GM20431 (cell line): ENCODE data around the gene SLC2A14.
"Not testable (repeated sequence)": the region's sequence is repeated elsewhere in the genome, so short reads cannot be mapped to it uniquely, and the experiment has no call there.

Source experiments
- in situ Hi-C: fragments of 300-500 bp; cut with MseI, MboI; formaldehyde crosslinking; loops from one replicate; pipeline ENCODE4 v1.15.0; 2020; ENCODE audit warnings: low sequenced_read_pairs; ENCODE audit not compliant: unreplicated experiment

Gene SLC2A14

DNA sequence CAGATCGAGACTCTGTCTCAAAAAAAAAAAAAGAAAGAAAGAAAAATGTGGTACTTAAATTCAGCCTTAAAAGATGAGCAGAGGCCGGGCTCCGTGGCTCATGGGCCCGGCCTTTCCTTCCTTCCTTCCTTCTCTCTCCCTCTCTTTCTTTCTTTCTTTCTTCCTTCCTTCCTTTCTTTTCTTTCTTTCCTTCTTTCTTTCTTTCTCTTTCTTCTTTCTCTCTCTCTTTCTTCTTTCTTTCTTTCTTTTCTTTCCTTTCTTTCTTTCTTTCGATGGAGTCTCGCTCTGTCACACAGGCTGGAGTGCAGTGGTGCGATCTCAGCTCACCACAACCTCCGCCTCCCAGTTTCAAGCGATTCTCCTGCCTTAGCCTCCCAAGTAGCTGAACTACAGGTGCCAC lies 89.3 kb downstream of the SLC2A14 start:
- in situ Hi-C loops: not testable (repeated sequence)

DNA sequence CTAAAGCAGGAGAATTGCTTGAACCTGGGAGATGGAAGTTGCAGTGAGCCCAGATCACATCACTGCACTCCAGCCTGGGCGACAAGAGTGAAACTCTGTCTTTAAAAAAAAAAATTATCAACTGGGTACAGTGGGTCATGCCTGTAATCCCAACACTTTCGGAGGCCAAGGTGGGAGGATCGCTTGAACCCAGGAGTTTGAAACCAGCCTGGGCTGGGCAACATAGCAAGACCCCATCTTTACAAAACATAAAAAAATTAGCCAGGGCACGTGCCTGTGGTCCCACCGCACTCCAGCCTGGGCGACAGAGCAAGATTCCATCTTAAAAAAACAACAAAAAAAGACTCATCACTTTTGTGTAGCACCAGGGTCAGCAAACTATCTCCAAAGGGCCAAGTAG lies 90.7 kb downstream of the SLC2A14 start:
- in situ Hi-C loops: no loop called here

DNA sequence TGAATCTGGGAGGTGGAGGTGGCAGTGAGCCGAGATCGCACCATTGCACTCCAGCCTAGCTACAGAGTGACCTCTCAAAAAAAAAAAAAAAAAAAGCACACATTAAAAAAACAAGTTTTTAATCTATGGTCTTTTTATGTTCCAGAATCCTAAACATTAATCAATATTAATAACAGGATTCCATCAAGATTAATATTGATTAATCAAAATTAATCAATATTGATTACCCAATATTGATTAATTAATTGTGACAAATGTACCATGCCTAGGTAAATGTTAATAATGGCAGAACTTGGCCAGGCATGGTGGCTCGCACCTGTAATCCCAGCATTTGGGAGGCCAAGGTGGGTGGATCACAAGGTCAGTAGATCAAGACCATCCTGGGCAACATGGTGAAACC lies 91.4 kb downstream of the SLC2A14 start:
- in situ Hi-C loops: no loop called here

DNA sequence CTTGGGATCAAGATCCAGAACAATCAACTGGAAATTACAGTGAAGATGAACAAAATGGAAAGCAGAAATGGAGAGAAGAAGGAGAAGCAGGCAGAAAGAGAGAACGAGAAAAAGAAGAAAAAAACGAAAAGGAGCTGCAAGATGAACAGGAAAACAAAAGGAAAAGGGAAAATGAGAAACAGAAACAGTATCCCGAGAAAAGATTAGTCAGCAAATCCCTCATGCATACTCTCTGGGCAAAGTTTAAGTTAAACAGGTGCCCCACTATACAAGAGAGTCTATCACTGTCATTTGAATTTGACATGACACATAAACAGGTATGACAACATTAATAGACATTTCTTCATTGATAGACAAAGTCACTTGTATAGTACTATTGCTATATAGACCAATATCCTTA lies 102.7 kb downstream of the SLC2A14 start:
- in situ Hi-C loops: no loop called here
